Head of caudate nucleus (tissue), 42 donors: ENCODE measurements around the gene AOPEP.
"Not testable (repeated sequence)": the region's sequence is repeated elsewhere in the genome, so short reads cannot be mapped to it uniquely, and the experiment has no call there.

Experiments
- DNase-seq, 42 donors: peaks; one replicate each; pipeline versions ENCODE4 v3.0.0 to v3.0.0-alpha.2; 2020 to 2021; ENCODE audit warnings: mixed read lengths in 7 of 42
- intact Hi-C: fragments of 100-400 bp; cut with DNase I; formaldehyde crosslinking; loops from one replicate; pipeline ENCODE4 v1.15.0; 2022

The AOPEP gene

DNA sequence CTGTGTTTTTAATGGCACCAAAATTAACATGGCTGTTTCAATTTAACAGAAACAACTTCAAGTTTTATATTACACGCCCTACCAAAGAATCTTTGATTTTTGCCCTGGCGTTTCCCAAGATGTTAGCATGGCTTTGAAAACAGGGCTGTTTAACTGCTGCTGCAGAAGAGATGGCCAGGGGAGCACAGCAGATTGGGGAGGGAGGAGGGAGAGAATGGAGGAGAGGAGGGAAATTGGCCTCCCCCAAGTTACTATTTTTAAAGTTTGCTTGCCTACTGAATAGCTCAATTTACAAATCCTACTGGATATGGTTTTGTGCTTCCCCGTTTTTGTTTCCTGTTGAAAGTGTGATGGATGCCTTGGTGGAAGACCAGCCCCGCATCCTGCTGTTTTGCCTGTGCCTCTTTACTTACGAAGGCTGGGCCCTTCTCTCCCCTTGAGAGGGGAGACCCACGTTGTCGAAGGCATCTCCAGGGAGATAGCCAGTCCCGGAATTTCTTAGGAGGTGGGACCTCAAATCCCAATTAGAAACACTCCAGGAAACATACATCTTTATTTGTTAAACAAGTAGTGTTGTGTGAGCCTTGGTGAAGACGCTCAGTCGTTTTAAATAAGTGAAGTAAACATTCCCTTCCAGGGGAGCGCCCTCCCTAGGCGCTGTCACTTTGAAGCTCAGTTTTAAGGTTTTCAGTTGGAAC is 98.6 kb downstream of the AOPEP start:
- intact Hi-C loops = no loop called here
- DNase-seq = no peak

DNA sequence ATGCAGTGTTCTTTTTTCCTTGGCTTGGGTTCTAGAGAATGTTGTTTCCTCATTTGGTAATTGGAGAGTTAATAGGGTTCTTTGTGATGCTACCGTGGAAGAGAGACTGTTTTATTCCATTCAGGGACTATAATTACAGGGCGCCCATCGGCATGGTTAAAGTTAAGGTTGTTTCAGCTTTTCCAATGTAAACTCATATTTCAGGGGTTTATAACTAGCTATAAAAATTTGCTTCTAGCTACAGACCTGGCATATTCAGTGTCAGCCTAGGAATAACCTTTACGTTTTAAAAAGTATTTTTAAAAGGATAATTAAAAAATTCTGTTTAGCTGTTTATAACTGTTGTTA is 99.1 kb downstream of the AOPEP start:
- intact Hi-C loops = no loop called here
- no peak for DNase-seq

DNA sequence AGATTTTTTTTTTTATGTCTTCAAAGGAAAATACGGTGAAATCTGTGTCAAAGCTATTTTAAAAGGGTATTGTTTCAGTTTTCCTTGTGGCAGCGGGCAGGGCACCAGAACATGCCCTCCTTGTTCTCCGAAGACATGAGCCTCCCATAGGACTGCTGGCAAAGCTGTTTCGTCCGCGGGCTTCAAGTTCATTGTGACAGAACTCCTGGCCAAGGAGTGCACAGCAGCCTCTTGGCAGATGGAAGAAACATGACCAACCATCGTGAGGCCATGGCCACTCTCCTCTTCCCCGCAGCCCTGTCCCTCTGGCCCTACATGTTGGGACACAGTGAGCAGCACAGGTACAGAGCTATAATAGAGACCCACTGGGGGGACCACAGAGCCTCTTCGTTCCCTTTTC is 99.5 kb downstream of the AOPEP start:
- intact Hi-C loops = no loop called here
- DNase-seq = peak in 6 of 42 donors; percentile 12 to 61 (median 28)

DNA sequence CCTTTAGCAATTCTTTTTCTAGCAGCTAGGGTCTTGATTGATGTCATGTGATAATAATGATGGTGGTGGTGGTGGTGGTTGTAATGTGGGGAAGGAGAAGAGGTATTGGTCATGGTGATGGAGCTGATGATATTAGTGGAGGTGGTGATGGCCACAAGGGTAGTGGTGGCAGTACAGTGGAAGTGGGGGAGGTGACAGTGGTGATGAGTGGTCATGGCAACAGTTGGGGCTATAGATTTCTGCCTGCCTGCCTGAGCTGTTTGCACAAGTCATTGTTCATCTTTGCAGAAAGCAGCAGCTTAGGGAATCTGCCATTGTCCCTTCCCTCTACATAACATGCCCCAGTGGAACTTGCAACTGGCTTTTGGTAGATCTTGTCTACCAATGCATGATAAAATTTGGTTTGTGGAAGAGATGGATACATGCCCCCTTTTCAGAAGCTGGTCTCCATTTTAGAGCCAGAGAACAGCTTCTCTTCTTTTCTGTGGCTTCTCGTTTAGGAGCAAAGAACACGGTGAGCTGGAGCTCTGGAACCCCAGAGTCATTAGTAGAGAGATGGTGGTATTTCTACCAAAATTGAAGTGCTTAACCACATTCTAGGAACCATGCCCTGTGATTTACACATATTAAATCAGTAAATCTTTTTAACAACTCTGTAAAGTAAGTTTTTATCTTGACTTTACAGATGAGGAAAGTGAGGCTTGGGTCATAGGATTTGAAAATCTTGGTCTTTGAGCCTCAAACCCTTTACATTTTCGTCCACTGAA is 100.3 kb downstream of the AOPEP start:
- intact Hi-C loops = no loop called here
- DNase-seq = no peak

DNA sequence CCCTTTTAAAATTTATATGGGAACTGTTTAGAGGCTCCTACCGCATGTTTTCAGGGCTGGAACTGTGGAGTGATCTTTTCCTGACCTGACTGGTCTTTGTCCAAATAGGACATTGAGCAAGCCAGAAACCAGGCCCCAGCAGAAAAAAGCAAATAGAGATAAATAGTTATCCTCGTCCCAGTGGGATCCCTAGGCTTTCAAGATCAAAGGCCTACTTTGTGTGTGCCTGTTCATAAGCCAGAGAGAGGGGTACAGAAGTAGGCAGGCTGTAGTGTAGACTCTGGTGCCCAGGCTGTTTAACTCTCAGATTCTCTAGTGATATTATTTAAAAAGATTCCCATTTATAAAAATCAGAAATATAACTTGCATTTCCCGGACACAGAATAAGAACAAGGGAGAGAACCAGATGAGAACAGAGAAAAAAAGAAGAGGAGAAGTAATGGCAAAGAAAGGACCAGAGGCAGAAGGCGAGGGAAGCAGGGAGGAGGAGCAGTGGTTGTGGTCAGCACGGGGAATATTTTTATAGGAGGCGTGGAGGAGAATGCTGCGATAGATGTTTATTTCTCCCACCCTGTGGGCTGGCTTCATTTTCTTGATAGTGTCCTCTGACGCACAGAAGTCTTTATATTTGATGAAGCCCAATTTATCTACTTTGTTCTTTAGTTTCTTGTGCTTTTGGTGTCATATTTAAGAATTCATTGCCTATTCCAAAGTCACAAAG is 101.2 kb downstream of the AOPEP start:
- DNase-seq = no peak
- intact Hi-C loops = no loop called here

DNA sequence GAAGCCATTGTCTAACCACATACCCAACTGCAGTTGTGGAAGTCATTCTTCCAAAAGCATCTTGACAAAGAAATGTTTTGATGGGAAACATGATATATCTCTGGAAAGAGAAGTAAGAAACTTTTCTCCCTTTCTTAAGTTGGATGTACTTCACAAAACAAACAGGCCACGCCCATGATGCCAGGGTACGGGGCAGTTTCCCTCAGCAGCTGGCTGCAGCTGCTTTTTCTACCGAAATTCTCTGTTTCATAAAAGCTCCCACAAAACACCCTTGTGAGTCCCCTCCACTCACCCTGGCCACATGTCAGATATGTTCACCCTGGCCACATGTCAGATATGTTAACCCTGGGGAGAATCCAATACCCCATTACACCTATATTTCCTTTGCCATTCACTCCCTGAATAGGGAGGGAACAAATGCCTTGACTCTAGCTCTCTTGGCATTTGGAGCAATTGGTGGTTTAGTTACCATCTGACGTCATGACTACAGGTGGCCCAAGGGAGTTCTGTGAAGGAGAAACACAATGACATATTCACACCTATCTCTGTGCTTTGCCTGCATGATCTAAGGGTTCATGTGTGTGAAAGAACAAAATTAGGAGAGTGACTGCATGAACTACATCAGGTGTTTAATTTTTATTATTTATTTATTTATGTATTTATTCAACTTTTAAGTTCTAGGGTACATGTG is 103.0 kb downstream of the AOPEP start:
- no peak for DNase-seq

DNA sequence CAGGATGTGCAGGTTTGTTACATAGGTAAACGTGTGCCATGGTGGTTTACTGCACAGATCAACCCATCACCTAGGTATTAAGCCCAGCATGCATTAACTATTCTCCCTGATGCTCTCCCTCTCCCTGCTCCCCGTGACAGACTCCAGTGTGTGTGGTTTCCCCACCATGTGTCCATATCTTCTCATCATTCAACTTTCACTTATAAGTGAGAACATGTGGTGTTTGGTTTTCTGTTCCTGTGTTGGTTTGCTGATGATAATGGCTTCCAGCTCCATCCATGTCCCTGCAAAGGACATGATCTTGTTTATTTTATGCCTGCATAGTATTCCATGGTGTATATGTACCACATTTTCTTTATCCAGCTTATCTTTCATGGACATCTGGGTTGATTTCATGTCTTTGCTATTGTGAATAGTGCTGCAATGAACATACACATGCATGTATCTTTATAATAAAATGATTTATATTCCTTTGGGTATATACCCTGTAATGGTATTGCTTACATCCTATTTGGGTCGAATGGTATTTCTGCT is 103.6 kb downstream of the AOPEP start:
- intact Hi-C loops, DNase-seq: not testable (repeated sequence)

More for the DNA sequence above, 103.0 kb downstream of the AOPEP start:
- intact Hi-C loops = no loop called here

DNA sequence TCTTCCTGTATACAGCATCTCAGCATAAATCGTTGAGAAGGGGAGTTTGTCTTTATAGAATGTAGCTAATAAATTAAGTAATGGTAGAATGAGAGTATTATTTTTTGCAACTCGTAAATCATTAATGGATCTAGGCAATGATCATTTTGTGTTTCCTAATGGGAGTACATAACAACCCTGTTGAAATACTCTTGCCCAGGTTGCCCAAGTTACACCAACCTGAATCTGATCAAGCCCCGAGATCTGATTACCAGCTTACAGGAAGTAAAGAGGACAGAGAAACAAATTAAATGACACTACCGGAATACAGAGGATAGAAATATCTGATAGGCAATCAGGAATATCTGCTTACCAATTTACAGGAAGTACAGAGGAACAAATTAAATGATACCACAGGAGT is 107.3 kb downstream of the AOPEP start:
- DNase-seq = no peak
- intact Hi-C loops = no loop called here

DNA sequence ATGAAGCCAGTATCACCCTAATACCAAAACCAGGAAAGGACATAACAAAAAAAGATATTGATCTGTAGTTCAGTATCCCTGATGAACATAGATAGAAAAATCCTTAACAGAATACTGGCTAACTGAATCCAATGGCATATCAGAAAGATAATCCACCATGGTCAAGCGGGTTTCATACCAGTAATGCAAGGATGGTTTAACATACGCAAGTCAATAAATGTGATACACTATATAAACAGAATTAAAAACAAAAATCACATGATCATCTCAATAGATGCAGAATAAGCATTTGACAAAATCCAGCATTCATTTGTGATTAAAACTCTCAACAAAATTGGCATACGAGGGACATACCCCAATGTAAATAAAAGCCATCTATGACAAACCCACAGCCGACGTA is 110.9 kb downstream of the AOPEP start:
- intact Hi-C loops = no loop called here

DNA sequence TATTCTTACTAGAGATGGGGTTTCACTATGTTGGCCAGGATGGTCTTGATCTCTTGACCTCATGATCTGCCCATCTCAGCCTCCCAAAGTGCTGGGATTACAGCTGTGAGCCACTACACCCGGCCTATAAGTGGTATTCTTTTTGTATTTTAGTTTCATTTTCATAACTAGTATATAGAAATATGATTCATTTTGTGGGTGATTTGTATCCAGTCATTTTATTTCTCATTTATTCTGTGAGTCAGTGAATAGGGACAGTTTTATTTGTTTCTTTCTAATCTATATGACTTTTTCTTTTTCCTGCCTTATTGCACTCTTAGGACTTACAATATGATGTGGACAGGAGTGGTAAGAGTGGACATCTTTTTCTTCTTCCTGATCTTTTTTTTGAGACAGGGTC is 112.9 kb downstream of the AOPEP start:
- DNase-seq = no peak
- intact Hi-C loops = no loop called here

More for the DNA sequence above, 110.9 kb downstream of the AOPEP start:
- no peak for DNase-seq

DNA sequence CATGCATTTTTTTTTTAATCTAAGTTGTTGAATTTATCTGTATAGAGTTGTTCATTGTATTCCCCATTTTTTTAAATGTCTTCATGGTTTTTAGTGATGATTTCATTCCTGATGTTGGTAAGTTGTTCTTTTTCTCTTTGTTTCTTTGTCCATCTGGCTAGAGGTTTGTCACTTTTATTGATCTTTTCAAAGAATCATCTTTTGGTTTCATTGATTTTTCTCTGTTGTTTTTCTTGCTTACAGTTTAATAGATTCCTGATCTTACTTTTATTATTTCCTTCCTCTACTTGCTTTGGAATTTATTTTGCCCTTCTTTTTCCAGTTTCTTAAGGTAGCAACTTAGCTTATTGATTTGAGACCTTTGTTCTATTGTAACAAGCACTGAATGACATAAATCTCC is 114.2 kb downstream of the AOPEP start:
- no peak for DNase-seq
- intact Hi-C loops = no loop called here

DNA sequence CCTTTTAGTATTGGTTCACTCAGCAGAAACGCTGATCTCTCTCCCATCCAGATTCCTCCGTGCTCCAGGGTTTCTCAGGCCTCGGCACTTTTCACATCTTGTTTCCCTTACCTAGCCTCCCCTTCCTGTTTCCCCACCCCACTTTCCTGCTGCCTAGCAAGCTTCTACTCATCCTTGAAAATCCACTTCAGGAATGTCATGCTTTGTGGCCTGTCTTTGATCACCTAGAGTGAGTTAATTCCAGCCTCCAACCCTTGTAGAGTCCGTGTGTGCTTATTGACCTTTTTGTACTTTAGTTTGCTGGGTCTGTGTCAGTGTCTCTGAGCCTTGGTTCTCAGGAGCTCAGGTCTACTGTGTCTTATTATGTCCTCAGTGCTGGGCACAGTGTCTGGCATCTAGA is 116.6 kb downstream of the AOPEP start:
- intact Hi-C loops = no loop called here
- DNase-seq = no peak

DNA sequence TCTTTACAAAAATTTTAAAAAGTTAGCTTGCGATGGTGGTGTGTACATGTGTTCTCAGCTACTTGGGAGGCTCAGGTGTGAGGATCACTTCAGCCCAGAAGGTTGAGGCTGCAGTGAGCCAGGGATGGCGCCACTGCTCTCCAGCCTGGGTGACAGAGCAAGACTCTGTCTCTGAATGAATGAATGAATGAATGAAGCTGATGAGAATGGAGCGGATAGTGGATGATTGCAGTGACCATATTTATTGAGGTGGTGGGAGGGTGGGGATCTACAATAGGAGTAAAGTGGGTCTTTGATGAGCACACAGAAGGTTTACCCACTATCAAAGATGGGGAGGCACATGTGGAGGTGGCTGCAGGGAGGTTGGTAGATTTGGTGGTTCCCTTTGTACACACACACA is 120.2 kb downstream of the AOPEP start:
- intact Hi-C loops = no loop called here
- no peak for DNase-seq

DNA sequence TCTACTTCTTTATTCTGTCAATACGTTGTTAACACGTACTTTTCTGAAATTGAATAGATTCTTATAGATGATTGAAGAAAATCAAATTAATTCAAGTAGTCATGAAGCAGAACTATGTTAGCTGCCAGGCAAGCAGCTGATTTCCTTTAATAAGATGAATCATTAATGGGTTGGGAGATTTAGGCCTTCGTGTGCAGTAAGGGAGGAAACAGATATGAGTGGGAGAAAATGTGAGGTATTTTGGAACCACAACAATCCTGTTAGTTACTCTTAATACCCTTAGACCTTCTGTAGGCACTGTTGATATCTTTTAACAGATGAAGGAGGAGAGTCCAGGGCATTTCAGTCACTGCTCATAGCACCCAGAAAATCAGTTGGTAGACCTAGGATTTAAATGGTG is 121.0 kb downstream of the AOPEP start:
- intact Hi-C loops = no loop called here
- no peak for DNase-seq

DNA sequence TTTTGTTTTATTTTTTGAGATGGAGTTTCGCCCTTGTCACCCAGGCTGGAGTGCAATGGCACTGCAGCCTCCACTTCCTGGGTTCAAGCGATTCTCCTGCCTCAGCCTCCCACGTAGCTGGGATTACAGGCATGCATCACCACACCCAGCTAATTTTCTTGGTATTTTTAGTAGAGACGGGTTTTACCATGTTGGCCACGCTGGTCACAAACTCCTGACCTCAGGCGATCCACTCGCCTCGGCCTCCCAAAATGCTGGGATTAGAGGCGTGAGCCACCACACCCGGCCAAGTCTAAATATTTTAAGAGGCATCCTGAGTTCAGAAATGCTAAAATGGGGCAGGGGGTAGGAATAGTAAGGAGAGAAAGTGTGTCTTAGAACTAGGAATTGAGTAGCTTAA is 122.3 kb downstream of the AOPEP start:
- DNase-seq, intact Hi-C loops: not testable (repeated sequence)

DNA sequence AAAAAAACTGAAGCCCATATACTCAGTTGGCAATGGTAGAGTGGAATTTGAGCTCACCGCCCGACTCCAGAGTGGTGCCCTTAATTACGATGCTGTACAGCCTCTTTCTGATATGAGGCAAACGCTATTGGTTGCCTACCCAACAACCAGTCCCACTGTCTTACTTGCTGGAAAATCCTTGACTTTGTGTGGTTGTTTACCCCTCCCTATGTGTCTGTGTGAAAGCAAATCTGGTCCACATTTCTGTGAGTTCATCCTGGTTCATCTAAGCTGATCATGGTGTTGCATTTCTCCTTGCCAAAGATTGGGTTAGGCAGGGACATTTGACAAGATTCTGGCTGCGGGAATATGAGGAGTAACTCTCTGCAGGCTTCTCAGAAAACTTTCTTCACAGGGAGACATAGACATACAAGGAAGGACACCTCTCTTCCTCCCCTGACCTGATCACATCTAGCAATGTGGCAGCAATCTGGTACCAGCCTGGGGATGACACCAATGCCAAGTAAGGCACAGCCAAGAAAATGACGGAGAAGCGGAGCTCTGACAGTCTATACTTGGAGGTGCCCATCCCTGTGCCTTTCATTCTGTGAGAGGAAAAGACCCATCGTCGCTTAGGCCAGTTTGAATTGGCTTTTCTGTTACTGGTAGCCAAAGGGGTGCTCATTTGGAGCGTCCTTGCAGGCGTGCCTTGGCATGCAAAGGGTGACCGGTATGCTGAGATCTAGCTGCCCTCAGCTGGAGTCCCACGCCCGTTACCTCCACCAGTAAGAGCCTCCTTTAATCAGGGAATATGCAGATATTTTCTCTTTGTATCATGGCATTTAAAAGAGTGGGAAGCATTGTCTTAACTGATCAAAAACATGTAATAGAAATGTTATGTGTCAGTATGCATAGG is 124.3 kb downstream of the AOPEP start:
- intact Hi-C loops = no loop called here
- DNase-seq = peak in 1 of 42 donors; percentile 18

DNA sequence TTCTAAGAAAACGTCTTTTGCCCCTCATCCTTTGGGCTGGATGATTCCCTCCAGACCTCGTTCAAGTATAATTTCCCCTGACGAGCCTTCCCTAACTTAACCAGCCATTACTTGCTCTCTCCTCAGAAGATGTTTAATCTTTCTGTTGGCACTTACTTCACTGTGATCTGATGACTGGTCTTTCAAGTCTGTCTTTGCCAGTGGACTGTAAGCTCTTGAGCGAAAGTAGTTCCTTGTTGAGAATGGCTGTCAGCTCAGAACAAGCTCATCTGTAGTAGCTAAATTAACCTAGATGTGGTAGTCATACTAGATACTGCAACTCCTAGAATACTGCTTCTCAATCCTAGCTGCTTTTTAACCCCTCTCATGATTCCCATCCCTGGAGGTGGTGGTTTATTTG is 125.0 kb downstream of the AOPEP start:
- intact Hi-C loops = no loop called here

DNA sequence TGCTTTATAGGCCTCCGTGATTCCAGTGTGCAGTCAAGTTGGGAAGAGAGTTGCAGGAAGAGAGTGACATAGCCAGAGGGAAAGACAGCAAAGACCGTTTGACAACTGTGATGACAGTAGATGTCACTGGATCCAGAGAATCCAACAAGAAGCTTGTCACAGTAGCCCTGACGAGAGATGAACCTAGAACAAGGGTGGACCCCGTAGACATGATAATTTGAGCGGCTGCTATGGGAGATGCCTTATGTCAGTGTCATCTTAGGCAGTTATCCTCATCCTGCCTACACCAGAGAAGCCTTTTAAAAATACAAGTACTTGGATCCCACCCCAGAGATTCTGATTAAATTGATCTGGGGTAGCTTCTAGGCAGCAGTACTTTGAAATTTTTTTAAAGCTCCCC is 125.4 kb downstream of the AOPEP start:
- no peak for DNase-seq
- intact Hi-C loops = no loop called here

More for the DNA sequence above, 125.0 kb downstream of the AOPEP start:
- DNase-seq = no peak
